ENCODE measurements around the gene INTS11.

The INTS11 gene

GRCh38 chr1:1310476-1311053, 13.9 kb downstream of the INTS11 start:
- DNase-seq, result no peak

- DNase-seq, result no peak
Measured at GRCh38 chr1:1310109-1310385, 14.4 kb downstream of the INTS11 start.

GRCh38 chr1:1309251-1310108, 15.0 kb downstream of the INTS11 start:
- DNase-seq, result no peak

- no peak for DNase-seq
Measured at GRCh38 chr1:1308756-1309250, 15.7 kb downstream of the INTS11 start.

- DNase-seq, result no peak
Measured at GRCh38 chr1:1307923-1308755, 16.3 kb downstream of the INTS11 start, which contains the start of the genes ACAP3 and PUSL1. Gene ACAP3 (minus strand): TSS chr1:1307930. CDS start chr1:1307815, 115 bp downstream. Gene PUSL1 (plus strand): TSS chr1:1308597. CDS start chr1:1308644, 47 bp downstream.

- DNase-seq, result no peak
Measured at GRCh38 chr1:1307261-1307922, 17.1 kb downstream of the INTS11 start.

- DNase-seq, result no peak
Measured at GRCh38 chr1:1306661-1307260, 17.7 kb downstream of the INTS11 start.

- no peak for DNase-seq
Measured at GRCh38 chr1:1306070-1306660, 18.3 kb downstream of the INTS11 start.

- DNase-seq, result no peak
Measured at GRCh38 chr1:1305300-1306069, 19.0 kb downstream of the INTS11 start.

GRCh38 chr1:1304331-1305299, 19.8 kb downstream of the INTS11 start:
- DNase-seq, result no peak

GRCh38 chr1:1303736-1304135, 20.7 kb downstream of the INTS11 start:
- no peak for DNase-seq

- no peak for DNase-seq
Measured at GRCh38 chr1:1302951-1303509, 21.4 kb downstream of the INTS11 start.

- no peak for DNase-seq
Measured at GRCh38 chr1:1302006-1302430, 22.4 kb downstream of the INTS11 start.

- DNase-seq, result no peak
Measured at GRCh38 chr1:1300352-1300739, 24.1 kb downstream of the INTS11 start.

GRCh38 chr1:1299686-1300351, 24.6 kb downstream of the INTS11 start:
- no peak for DNase-seq

- DNase-seq, result no peak
Measured at GRCh38 chr1:1298861-1299685, 25.4 kb downstream of the INTS11 start.

GRCh38 chr1:1297802-1298424, 26.5 kb downstream of the INTS11 start:
- DNase-seq, result no peak
